Heart left ventricle (tissue), 16 donors: ENCODE measurements around the gene UBALD2. TPM values are rescaled to one million over a fixed set of nuclear protein-coding genes. Genes with fewer than 3 reads are reported as not detected.

ENCODE experiments used
- ATAC-seq, 4 donors: fragments of 200-7000 bp; cut with Tn5 transposase; one replicate each; pipeline ENCODE4 v1.9.1; 2020 to 2022; ENCODE audit warnings: moderate library complexity in 4 of 4, mild to moderate bottlenecking in 3 of 4, moderate number of reproducible peaks in 1 of 4
- DNase-seq, 5 donors: peaks; one replicate each; pipeline ENCODE4 v3.0.0-alpha.2; 2020
- H3K27ac ChIP-seq, 12 donors: fragments of 200-600 bp; sonication (generic) in 4 of 12; one replicate each; pipeline versions ENCODE4 v1.5.0 to v1.8.0; 2016 to 2022; ENCODE audit warnings: mild to moderate bottlenecking in 2 of 12
- H3K27me3 ChIP-seq, 9 donors: fragments of 200-600 bp; sonication (generic) in 2 of 9; one replicate each; pipeline versions ENCODE4 v1.5.1 to v1.8.0; 2016 to 2022; ENCODE audit warnings: mild to moderate bottlenecking in 3 of 9
- H3K36me3 ChIP-seq, 9 donors: fragments of 200-600 bp; sonication (generic) in 2 of 9; one replicate each; pipeline versions ENCODE4 v1.5.0 to v1.8.0; 2018 to 2022; ENCODE audit warnings: mild to moderate bottlenecking in 2 of 9
- H3K4me1 ChIP-seq, 12 donors: fragments of 200-600 bp; sonication (generic) in 4 of 12; one replicate each; pipeline versions ENCODE4 v1.5.0 to v1.8.0; 2016 to 2022; ENCODE audit warnings: mild to moderate bottlenecking in 3 of 12
- H3K4me3 ChIP-seq, 12 donors: fragments of 200-600 bp; sonication (generic) in 4 of 12; one replicate each; pipeline versions ENCODE4 v1.5.0 to v1.8.0; 2017 to 2022; ENCODE audit warnings: mild to moderate bottlenecking in 9 of 12, moderate library complexity in 4 of 12
- H3K9me3 ChIP-seq, 12 donors: fragments of 200-600 bp; sonication (generic) in 4 of 12; one replicate each; pipeline versions ENCODE4 v1.5.0 to v1.8.0; 2016 to 2022; ENCODE audit warnings: mild to moderate bottlenecking in 1 of 12
- CTCF ChIP-seq, 12 donors: fragments of 200-600 bp; sonication (generic) in 4 of 12; IDR thresholded peaks; one replicate each; pipeline versions ENCODE4 v1.5.0 to v1.8.0; 2018 to 2022; ENCODE audit warnings: antibody characterized with exemption in 12 of 12, mild to moderate bottlenecking in 5 of 12
- POLR2A ChIP-seq, 2 donors: fragments of 450-650 bp; IDR thresholded peaks; one replicate each; pipeline ENCODE4 v1.6.1; 2017; ENCODE audit warnings: antibody characterized with exemption in 2 of 2, mild to moderate bottlenecking in 2 of 2, moderate library complexity in 2 of 2
- whole genome bisulfite sequencing, 4 donors: extraction: QIAGEN DNeasy Blood & Tissue Kit in 2 of 4; methylation state at CpG; one replicate each; pipeline versions ENCODE4 v1.1.5 to v1.1.7; 2013 to 2018; 5-methylcytosine and 5-hydroxymethylcytosine counted together
- intact Hi-C, 10 donors: fragments of 100-400 bp; cut with DNase I; formaldehyde crosslinking; loops; one replicate each; pipeline versions ENCODE4 v1.11.1 to v1.14.2; 2022
- polyA plus RNA-seq, 2 donors: library from polyadenylated mRNA; stranded (reverse); fragments of 200-250 nt; gene quantifications; one replicate each; pipeline ENCODE4 v1.2.3, GENCODE V29; 2013
- total RNA-seq, 9 donors: library from RNA; depleted of rRNA in 2 of 9; stranded (reverse); fragments of >200 nt in 2 of 9; fragmentation: NEBNext Ultra II Directional in 3 of 9; extraction: Animal tissue kit (Norgen Biotek cat#: 25700) in 3 of 9; gene quantifications; one replicate each; pipeline versions ENCODE4 v1.1.0 to v1.2.4, GENCODE V29; 2016 to 2023
- donor health status: ischemic (EF 13 %, LVEDD 7.1; RV severe dilation, severe dysfunction).
- donor health status: healthy with polysubstance abuse.
- donor health status: DM: no; HTN: yes; CAD: no.
- donor health status: DM: no; HTN: no; CAD: no.
- donor health status: ischemic (EF 25% LVEDD 6.9; RV normal size, moderate dysfunction).
- donor health status: ischemic (EF 25% LVEDD 5.7; RV mildly dilated, moderate dysfunction).
- donor health status: healthy.
- donor health status: DM: yes; HTN: yes; CAD: no.
- donor health status: ischemic (EF 35%, LVEDD 5.7; RV mildly dilated, moderate dysfunction).
- donor health status: nonischemic (EF 11% LVEDD 7.7; RV severe dilation, severe dysfunction).
- donor health status: DM: yes; HTN: yes; CAD: no.
- donor health status: PGD.
- donor health status: ischemic (EF 29% LVEDD 5.4; RV normal size, mild dysfunction).
- donor health status: nonischemic (EF 23%, LVEDD 6.1; RV moderate dilation, normal function).

UBALD2 gene
- total and polyA plus RNA-seq, 11 donors: 8.5 to 49.8 (median 21.9) TPM

- ATAC-seq: no peak
- no peak for DNase-seq
- Histone ChIP-seq H3K4me1 (peaks cover 0 to 20% (median 5%) of the 10 kb centered on the region in 12 donors), H3K4me3 (no peak overlapping the region), H3K27ac (no peak overlapping the region), H3K9me3 (no peaks in the 10 kb centered on the region), H3K27me3 (no peaks in the 10 kb centered on the region), H3K36me3 (no peaks in the 10 kb centered on the region)
- intact Hi-C loops: loop anchor here in 7 of 10 donors (2.0 to 10.0 kb wide), 8 partner anchors 94 to 374 kb away; partner anchors contain the start of gene MRPL38 (in 1 of the 7)
- TF ChIP-seq CTCF (IDR thresholded peaks at IDR 0.05) (no peak), POLR2A (IDR thresholded peaks at IDR 0.05) (no peak)
- 89 to 95% (median 92%) methylated on average over 16 to 19 of the region's 19 CpGs for WGBS, 4 donors
Observed at GRCh38 chr17:76278268-76278908, 13.2 kb downstream of the UBALD2 start.

GRCh38 chr17:76278952-76279741, 14.0 kb downstream of the UBALD2 start:
- TF ChIP-seq CTCF (IDR thresholded peaks at IDR 0.05) (peak; percentile 95 to 100 (median 99)), POLR2A (IDR thresholded peaks at IDR 0.05) (no peak)
- ATAC-seq (peak; percentile 81 to 93 (median 87)), DNase-seq (peak; percentile 81 to 94 (median 85))
- no peaks in the 10 kb centered on the region for H3K36me3 ChIP-seq
- intact Hi-C loops: loop anchor here in 9 of 10 donors (1.0 to 10.0 kb wide), 10 partner anchors 94 to 374 kb away; partner anchors contain the start of gene MRPL38 (in 1 of the 9)
- no peak overlapping the region for H3K27ac ChIP-seq
- H3K4me1 ChIP-seq: peaks cover 0 to 20% (median 5%) of the 10 kb centered on the region in 12 donors
- H3K4me3 ChIP-seq: peak overlapping the region in 1 of 12 donors; percentile 2
- no peaks in the 10 kb centered on the region for H3K9me3 ChIP-seq
- WGBS, 4 donors: 55 to 58% (median 57%) methylated on average over 28 of the region's 28 CpGs
- no peaks in the 10 kb centered on the region for H3K27me3 ChIP-seq

- DNase-seq (no peak), ATAC-seq (no peak)
- peak in 4 of 12 donors; percentile 1 to 13 (median 5) for TF ChIP-seq CTCF (IDR thresholded peaks at IDR 0.05)
- no peak for TF ChIP-seq POLR2A (IDR thresholded peaks at IDR 0.05)
- no peak overlapping the region for H3K27ac ChIP-seq
- no peaks in the 10 kb centered on the region for H3K9me3 ChIP-seq
- peaks cover 0 to 19% (median 5%) of the 10 kb centered on the region in 12 donors for H3K4me1 ChIP-seq
- intact Hi-C loops: loop anchor here (1.0 to 10.0 kb wide), 11 partner anchors 88 to 375 kb away; partner anchors contain the start of gene MRPL38 (in 1 of the 10)
- no peak overlapping the region for H3K4me3 ChIP-seq
- H3K36me3 ChIP-seq: no peaks in the 10 kb centered on the region
- H3K27me3 ChIP-seq: no peaks in the 10 kb centered on the region
- 83 to 100% (median 89%) methylated on average over 4 to 15 of the region's 15 CpGs for WGBS, 4 donors
Observed at GRCh38 chr17:76279742-76280287, 14.7 kb downstream of the UBALD2 start.
